ENCODE data around the gene SORCS2. TPM values are rescaled to one million over a fixed set of nuclear protein-coding genes. Genes with fewer than 3 reads are reported as not detected.

SORCS2 gene
- total RNA-seq, 2 donors from 2014 or later: 0.54 to 0.74 TPM

DNA sequence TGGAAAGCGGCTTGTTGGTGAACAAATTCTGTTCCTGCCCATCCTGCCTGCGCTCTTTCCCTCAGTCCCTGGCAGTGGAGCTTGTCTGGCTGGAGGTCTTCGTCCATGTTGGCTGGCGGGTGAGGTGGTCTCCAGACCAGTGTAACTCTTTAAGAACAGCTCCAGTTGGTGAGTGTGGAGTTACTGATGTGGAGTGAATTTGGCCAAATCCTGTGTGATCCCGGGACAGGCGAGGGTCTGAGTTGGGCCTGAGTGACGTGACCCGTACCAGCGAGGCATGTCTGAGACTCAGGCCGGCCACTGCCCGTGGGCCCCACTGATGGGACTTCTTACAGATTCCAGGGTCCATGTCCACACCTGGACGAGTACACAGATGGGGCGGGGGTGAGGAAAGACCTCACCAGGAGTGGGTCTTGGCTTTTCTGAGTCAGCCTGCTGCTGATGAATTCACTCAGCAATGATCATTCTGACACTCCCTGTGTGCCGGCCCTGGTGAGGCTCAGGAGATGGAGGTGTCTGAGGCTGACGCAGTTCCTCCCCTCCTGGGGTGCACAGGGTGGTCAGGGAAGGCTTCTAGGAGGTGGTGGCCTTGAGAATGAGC lies 196.9 kb downstream of the SORCS2 start:
- intact Hi-C loops (cut with DNase I): no loop called here
- Histone ChIP-seq H3K27ac (no peak overlapping the region), H3K4me1 (no peaks in the 10 kb centered on the region), H3K9ac (ENCODE audit: low read depth in 2 of 2, low read length in 2 of 2) (no peak overlapping the region), H3K36me3 (no peaks in the 10 kb centered on the region), H3K27me3 (no peaks in the 10 kb centered on the region), H3K4me3 (no peak overlapping the region), H3K9me3 (no peaks in the 10 kb centered on the region)
- TF ChIP-seq CTCF (IDR thresholded peaks at IDR 0.05): no peak
- no peak for DNase-seq

GRCh38 chr4:7389719-7390118 lies 197.4 kb downstream of the SORCS2 start:
- no peaks in the 10 kb centered on the region for H3K4me1 ChIP-seq
- H3K27ac ChIP-seq: no peak overlapping the region
- no peak for DNase-seq
- no peaks in the 10 kb centered on the region for H3K27me3 ChIP-seq
- intact Hi-C loops (cut with DNase I): no loop called here
- H3K36me3 ChIP-seq: no peaks in the 10 kb centered on the region
- H3K9me3 ChIP-seq: no peaks in the 10 kb centered on the region
- TF ChIP-seq CTCF (IDR thresholded peaks at IDR 0.05): no peak
- no peak overlapping the region for H3K9ac ChIP-seq (ENCODE audit: low read depth in 2 of 2, low read length in 2 of 2)
- H3K4me3 ChIP-seq: no peak overlapping the region

- Histone ChIP-seq H3K9me3 (no peaks in the 10 kb centered on the region), H3K4me1 (no peaks in the 10 kb centered on the region), H3K4me3 (no peak overlapping the region), H3K9ac (ENCODE audit: low read depth in 2 of 2, low read length in 2 of 2) (no peak overlapping the region), H3K36me3 (no peaks in the 10 kb centered on the region), H3K27me3 (no peaks in the 10 kb centered on the region), H3K27ac (no peak overlapping the region)
- intact Hi-C loops (cut with DNase I): no loop called here
- TF ChIP-seq CTCF (IDR thresholded peaks at IDR 0.05): no peak
- no peak for DNase-seq
Measured at GRCh38 chr4:7390336-7390735, 198.0 kb downstream of the SORCS2 start.

DNA sequence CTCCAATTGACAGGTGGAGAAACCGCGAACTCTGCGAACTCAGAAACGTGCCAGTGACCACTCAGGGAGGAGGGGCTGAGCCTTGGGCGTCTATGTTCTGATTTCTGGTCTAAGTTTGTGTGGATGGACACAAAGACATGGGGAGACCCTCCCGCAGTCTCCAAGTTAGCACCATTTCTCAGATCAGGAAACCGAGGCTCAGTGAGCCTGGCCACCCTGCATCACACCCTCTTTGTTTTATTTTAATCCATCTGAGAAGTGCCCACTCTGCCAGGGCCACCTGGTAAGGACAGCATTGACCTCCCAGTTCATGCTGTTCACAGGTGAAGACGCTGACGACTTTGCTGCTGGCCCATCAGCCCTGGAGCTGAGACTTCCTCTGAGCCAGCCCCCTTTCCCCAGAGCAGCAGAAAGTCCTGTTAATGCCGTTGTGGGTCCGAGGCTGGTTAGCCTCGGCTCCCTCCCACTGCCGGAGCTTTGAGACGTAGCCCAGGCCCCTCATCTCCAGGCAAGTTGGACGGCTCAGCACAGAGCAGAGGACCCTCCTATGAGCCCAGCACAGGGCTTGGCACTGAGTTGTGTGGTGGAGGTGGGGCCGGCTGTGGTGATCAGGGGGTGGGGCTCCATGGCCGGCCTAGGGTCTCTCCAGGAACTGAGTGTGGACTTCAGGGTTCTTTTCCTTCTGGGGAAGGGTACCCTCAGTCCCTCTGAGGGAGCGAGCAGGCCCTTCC lies 198.7 kb downstream of the SORCS2 start:
- no peak for DNase-seq
- Histone ChIP-seq H3K27ac (no peak overlapping the region), H3K4me3 (no peak overlapping the region), H3K9me3 (no peaks in the 10 kb centered on the region), H3K9ac (ENCODE audit: low read depth in 2 of 2, low read length in 2 of 2) (no peak overlapping the region), H3K36me3 (no peaks in the 10 kb centered on the region), H3K4me1 (no peaks in the 10 kb centered on the region), H3K27me3 (no peaks in the 10 kb centered on the region)
- no peak for TF ChIP-seq CTCF (IDR thresholded peaks at IDR 0.05)
- intact Hi-C loops (cut with DNase I): no loop called here

DNA sequence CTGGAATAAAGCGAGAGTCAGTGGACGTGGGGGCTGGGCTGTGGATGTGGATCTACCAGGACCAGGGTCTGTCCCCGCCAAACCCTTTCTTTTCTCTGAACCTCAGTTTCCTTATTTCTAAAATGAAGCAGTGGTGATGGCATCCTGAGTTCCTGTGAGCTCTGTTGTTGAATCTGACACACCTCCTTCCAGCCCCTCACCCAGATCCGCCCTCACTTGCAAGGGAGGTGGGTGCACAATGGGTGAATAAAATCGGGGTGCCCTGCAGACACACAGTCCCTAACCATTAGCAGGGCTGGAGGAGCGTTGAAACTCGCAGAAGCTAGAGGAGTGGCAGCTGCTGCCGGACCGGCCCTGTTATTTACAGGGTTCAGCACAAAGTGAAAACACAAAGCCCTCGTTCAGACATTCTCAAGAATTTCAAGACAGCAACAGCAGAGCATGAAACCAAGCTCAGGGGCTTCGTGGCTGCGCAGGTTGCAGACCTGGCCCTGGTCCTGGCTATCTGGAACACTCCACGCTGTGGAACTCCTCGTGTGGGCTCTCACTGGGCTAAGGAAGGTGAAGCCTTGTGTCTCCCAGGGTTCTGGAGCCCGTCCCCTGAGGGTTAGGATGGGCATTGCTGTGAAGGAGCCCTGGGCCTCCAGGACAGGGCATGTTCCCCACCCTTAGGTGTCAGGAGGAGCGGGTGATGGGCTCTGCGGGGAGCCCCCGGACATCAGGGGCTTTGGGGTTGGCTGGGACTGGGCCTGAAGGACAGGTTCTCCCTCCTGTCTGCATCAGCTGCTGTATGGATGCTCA lies 199.5 kb downstream of the SORCS2 start:
- no peaks in the 10 kb centered on the region for H3K36me3 ChIP-seq
- no peak for TF ChIP-seq CTCF (IDR thresholded peaks at IDR 0.05)
- H3K9me3 ChIP-seq: no peaks in the 10 kb centered on the region
- H3K4me1 ChIP-seq: no peaks in the 10 kb centered on the region
- H3K27me3 ChIP-seq: no peaks in the 10 kb centered on the region
- H3K27ac ChIP-seq: no peak overlapping the region
- no peak overlapping the region for H3K4me3 ChIP-seq
- DNase-seq: no peak
- no peak overlapping the region for H3K9ac ChIP-seq (ENCODE audit: low read depth in 2 of 2, low read length in 2 of 2)
- intact Hi-C loops (cut with DNase I): no loop called here
